HepG2 (cell line): Measurements from ENCODE around the gene NCAPD2. TPM values are rescaled to one million over a fixed set of nuclear protein-coding genes. Genes with fewer than 3 reads are reported as not detected.
A peak's percentile ranks its signal among the peaks of the same experiment; 100 is the strongest.

Experiments
- ASH2L ChIP-seq: fragments of 300-600, 200-600 bp; sonication (generic); IDR thresholded peaks from 2 replicates; pipeline ENCODE4 v1.7.0; 2017; ENCODE audit warnings: low read depth, mild to moderate bottlenecking, moderate library complexity, mixed read lengths, low read length; ENCODE audit not compliant: insufficient read length
- CEBPG ChIP-seq: IDR thresholded peaks from 2 replicates; pipeline ENCODE4 v1.6.1; 2016
- FOXJ3 ChIP-seq: sonication (generic); formaldehyde crosslinking; IDR thresholded peaks from 2 replicates; pipeline ENCODE4 v1.4.0; 2020; ENCODE audit warnings: missing genetic modification reagents, mild to moderate bottlenecking, borderline replicate concordance
- HCFC1 ChIP-seq: fragments of 150-350 bp; IDR thresholded peaks from 2 replicates; pipeline ENCODE4 v1.6.1; 2014; ENCODE audit warnings: low read depth, low read length
- MAFK ChIP-seq, 2 experiments: IDR thresholded peaks in 1 of 2; conservative IDR thresholded peaks in 1 of 2; 2 replicates each; pipeline ENCODE4 v1.6.1; 2011; ENCODE audit warnings: improper control_type of control experiment in 2 of 2, low read length in 2 of 2
- NCOR1 ChIP-seq: fragments of 200-600 bp; sonication (generic); IDR thresholded peaks from 2 replicates; pipeline ENCODE4 v1.7.0; 2017; ENCODE audit warnings: antibody characterized with exemption, low read length, borderline replicate concordance
- NFATC3 ChIP-seq: sonication (generic); formaldehyde crosslinking; IDR thresholded peaks from 2 replicates; pipeline ENCODE4 v1.5.1; 2020; ENCODE audit warnings: mild to moderate bottlenecking, missing genetic modification reagents
- NR2C2 ChIP-seq: sonication (generic); formaldehyde crosslinking; IDR thresholded peaks from 2 replicates; pipeline ENCODE4 v1.4.0; 2020; ENCODE audit warnings: missing genetic modification reagents, mild to moderate bottlenecking, moderate library complexity, borderline replicate concordance
- PRDM10 ChIP-seq: sonication (generic); formaldehyde crosslinking; IDR thresholded peaks from 2 replicates; pipeline ENCODE4 v1.4.0; 2020; ENCODE audit warnings: low read depth, missing genetic modification reagents
- PTBP1 ChIP-seq: fragments of 200-400 bp; formaldehyde crosslinking; IDR thresholded peaks from 2 replicates; pipeline ENCODE4 v1.6.1; 2018; ENCODE audit warnings: low read length, low read depth; ENCODE audit not compliant: poor library complexity, severe bottlenecking
- SIN3A ChIP-seq: IDR thresholded peaks from 2 replicates; pipeline ENCODE4 v1.6.1; 2011; ENCODE audit warnings: low read depth, mild to moderate bottlenecking, control low read depth, low read length, borderline replicate concordance
- SMARCC2 ChIP-seq: fragments of 450-650 bp; IDR thresholded peaks from 2 replicates; pipeline ENCODE4 v1.6.1; 2017; ENCODE audit warnings: antibody characterized with exemption, mild to moderate bottlenecking
- SUZ12 ChIP-seq: fragments of 150-350 bp; IDR thresholded peaks from 2 replicates; pipeline ENCODE4 v1.6.1; 2014; ENCODE audit warnings: low read depth, low read length
- TFE3 ChIP-seq: IDR thresholded peaks from 2 replicates; pipeline ENCODE4 v1.6.1; 2016
- THYN1 ChIP-seq: sonication (generic); formaldehyde crosslinking; IDR thresholded peaks from 2 replicates; pipeline ENCODE4 v1.8.1; 2023; ENCODE audit warnings: low read depth, mild to moderate bottlenecking, moderate library complexity, missing genetic modification reagents, borderline replicate concordance
- ZBTB3 ChIP-seq: sonication (generic); formaldehyde crosslinking; IDR thresholded peaks from 2 replicates; pipeline ENCODE4 v1.4.0; 2020; ENCODE audit warnings: low read depth, mild to moderate bottlenecking, moderate library complexity, missing genetic modification reagents, borderline replicate concordance
- ZC3H4 ChIP-seq: sonication (generic); formaldehyde crosslinking; IDR thresholded peaks from 2 replicates; pipeline ENCODE4 v1.4.0; 2020; ENCODE audit warnings: missing genetic modification reagents, borderline replicate concordance
- ZFY ChIP-seq: sonication (generic); formaldehyde crosslinking; IDR thresholded peaks from 2 replicates; pipeline ENCODE4 v1.4.0; 2020; ENCODE audit warnings: missing genetic modification reagents
- ZNF18 ChIP-seq: sonication (generic); formaldehyde crosslinking; IDR thresholded peaks from 2 replicates; pipeline ENCODE4 v1.8.0; 2022; ENCODE audit warnings: mild to moderate bottlenecking, missing genetic modification reagents; ENCODE audit not compliant: insufficient replicate concordance
- ZNF30 ChIP-seq: sonication (generic); formaldehyde crosslinking; IDR thresholded peaks from 2 replicates; pipeline ENCODE4 v1.5.0; 2020; ENCODE audit warnings: mild to moderate bottlenecking, missing genetic modification reagents
- ZNF543 ChIP-seq: sonication (generic); formaldehyde crosslinking; IDR thresholded peaks from 2 replicates; pipeline ENCODE4 v1.4.0; 2020; ENCODE audit warnings: mild to moderate bottlenecking, missing genetic modification reagents
- ZNF577 ChIP-seq: sonication (generic); formaldehyde crosslinking; IDR thresholded peaks from 2 replicates; pipeline ENCODE4 v1.4.0; 2020; ENCODE audit warnings: mild to moderate bottlenecking, low read depth, missing genetic modification reagents, borderline replicate concordance
- ZNF737 ChIP-seq: sonication (generic); formaldehyde crosslinking; IDR thresholded peaks from 2 replicates; pipeline ENCODE4 v1.5.0; 2020; ENCODE audit warnings: missing genetic modification reagents, mild to moderate bottlenecking, borderline replicate concordance
- polyA plus RNA-seq, 8 experiments: library from polyadenylated mRNA; depleted of rRNA in 3 of 8; stranded (reverse) in 7 of 8; unstranded in 1 of 8; fragments of >200 nt; fragmentation: Illumina TruSeq in 4 of 8; extraction: Trizol in 4 of 8; gene quantifications; 2 replicates each; pipeline versions ENCODE4 v1.2.1 to v1.2.3, GENCODE V29; 2011 to 2016; ENCODE audit warnings: low read depth in 4 of 8, missing spikeins in 1 of 8, mixed read lengths in 1 of 8; ENCODE audit not compliant: insufficient read depth in 1 of 8
- total RNA-seq, 5 experiments: library from RNA; depleted of rRNA; stranded (reverse); fragments of >200 nt; fragmentation: Illumina TruSeq; extraction: Trizol; gene quantifications; 2 replicates each; pipeline ENCODE4 v1.2.3, GENCODE V29; 2016; ENCODE audit warnings: low read depth in 1 of 5

NCAPD2 gene
- total and polyA plus RNA-seq, 2 of the 13 experiments (the other 11 are each of a cell fraction or from before 2014, with no cell fraction given): 51.1 to 65.6 TPM

DNA sequence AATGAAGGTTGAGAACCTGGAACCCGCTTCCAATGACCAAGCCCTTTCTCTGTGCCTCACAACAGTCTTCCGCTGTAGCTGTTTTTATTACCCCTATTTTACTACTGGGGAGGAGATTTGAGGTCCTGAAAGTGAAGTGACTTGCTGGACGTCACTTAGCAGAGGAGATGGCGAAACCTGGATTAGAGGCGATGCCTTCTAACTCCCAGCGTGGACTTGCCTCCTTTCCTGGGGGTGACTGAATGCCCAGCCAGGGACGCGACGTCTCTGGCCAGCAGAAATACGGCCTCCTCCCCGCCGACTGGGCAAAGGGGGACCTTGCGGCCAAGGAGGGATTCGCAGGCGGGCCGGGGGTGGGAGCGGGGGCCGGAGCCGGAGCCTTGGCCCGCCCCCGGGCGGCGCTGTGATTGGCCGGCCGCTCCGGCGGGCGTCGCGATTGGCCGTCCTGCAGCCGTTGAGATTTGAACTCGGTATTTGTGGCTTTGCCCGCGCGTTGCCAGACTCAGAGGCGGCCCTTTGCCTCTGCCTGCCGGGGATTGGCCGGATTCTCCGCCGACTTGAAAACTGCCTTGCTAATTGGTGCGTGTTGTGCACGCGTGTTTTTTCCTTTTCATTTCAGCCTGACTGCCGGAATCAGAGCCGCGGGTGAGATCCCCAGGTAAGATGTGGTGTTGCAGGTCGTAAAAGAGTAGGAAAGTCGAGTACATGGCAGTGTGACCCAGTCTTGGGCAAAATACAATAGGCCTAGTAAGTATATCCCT is at the start of gene NCAPD2 (continued):
- TF ChIP-seq SIN3A (peak; percentile 68; the same call in 1 of the 2 replicates), TFE3 (CRISPR knock-in tag) (no peak), ZFY (CRISPR knock-in tag) (0 out of 2 replicates have a peak, but pooled peaks have one; percentile 7), ZBTB3 (no peak), ZNF30 (no peak), PRDM10 (CRISPR knock-in tag) (no peak), SUZ12 (no peak), PTBP1 (no peak), ZC3H4 (CRISPR knock-in tag) (no peak), MAFK (conservative IDR thresholded peaks at IDR 0.05 in 1 of 2, IDR thresholded peaks at IDR 0.05 in 1 of 2; ENCODE audit: low read length in 2 of 2) (no peak), ZNF577 (no peak), ZNF737 (CRISPR knock-in tag) (no peak), THYN1 (CRISPR knock-in tag) (no peak), HCFC1 (no peak), CEBPG (CRISPR knock-in tag) (no peak), NR2C2 (peak; percentile 60; the same call in 1 of the 2 replicates), ASH2L (peak; percentile 91), SMARCC2 (no peak), NFATC3 (CRISPR knock-in tag) (0 out of 2 replicates have a peak, but pooled peaks have one; percentile 9), ZNF18 (CRISPR knock-in tag) (peak; percentile 71), FOXJ3 (CRISPR knock-in tag) (no peak), NCOR1 (peak; percentile 43; the same call in 1 of the 2 replicates), ZNF543 (CRISPR knock-in tag) (0 out of 2 replicates have a peak, but pooled peaks have one; percentile 13)
